Prostate gland (tissue), 2 donors: Measurements from ENCODE around the gene NBEA. TPM values are rescaled to one million over a fixed set of nuclear protein-coding genes. Genes with fewer than 3 reads are reported as not detected.

Experiments used
- DNase-seq: peaks from one replicate; pipeline ENCODE4 v3.0.0-alpha.2; 2019; ENCODE audit warnings: low spot score
- H3K27ac ChIP-seq, 2 donors: fragments of 200-600 bp; sonication (generic); 2 replicates each; pipeline ENCODE4 v1.5.1; 2017 to 2019
- H3K27me3 ChIP-seq: fragments of 200-600 bp; sonication (generic); replicated peaks from 2 replicates; pipeline ENCODE4 v1.5.1; 2019; ENCODE audit not compliant: insufficient read depth
- H3K36me3 ChIP-seq, 2 donors: fragments of 200-600 bp; sonication (generic); 1 replicate in 1 of 2; 2 replicates in 1 of 2; pipeline versions ENCODE4 v1.5.1 to v1.8.1; 2017 to 2019
- H3K4me1 ChIP-seq: fragments of 200-600 bp; sonication (generic); replicated peaks from 2 replicates; pipeline ENCODE4 v1.5.1; 2019
- H3K4me3 ChIP-seq, 2 donors: fragments of 200-600 bp; sonication (generic); 2 replicates each; pipeline ENCODE4 v1.5.1; 2017 to 2019
- H3K9me3 ChIP-seq: fragments of 200-600 bp; sonication (generic); 2 replicates; pipeline ENCODE4 v1.5.1; 2017
- CTCF ChIP-seq, 4 experiments: fragments of 200-600 bp in 2 of 4; fragments of 450-650 bp in 2 of 4; sonication (generic) in 2 of 4; IDR thresholded peaks; 1 replicate in 3 of 4; 2 replicates in 1 of 4; pipeline ENCODE4 v1.5.1; 2016 to 2019; ENCODE audit warnings: antibody characterized with exemption in 4 of 4, mild to moderate bottlenecking in 2 of 4, moderate library complexity in 2 of 4
- POLR2A ChIP-seq: fragments of 450-650 bp; IDR thresholded peaks from one replicate; pipeline ENCODE4 v1.6.1; 2016; ENCODE audit warnings: antibody characterized with exemption, mild to moderate bottlenecking
- POLR2AphosphoS5 ChIP-seq: sonication (generic); formaldehyde crosslinking; IDR thresholded peaks from one replicate; pipeline ENCODE4 v1.6.1; 2017; ENCODE audit warnings: antibody characterized with exemption
- WGBS: methylation state at CpG from one replicate; pipeline ENCODE4 v1.1.5; 2018; 5-methylcytosine and 5-hydroxymethylcytosine counted together
- intact Hi-C: fragments of 100-400 bp; cut with DNase I; formaldehyde crosslinking; loops from one replicate; pipeline ENCODE4 v1.14.2; 2022
- total RNA-seq, 2 donors: library from RNA; depleted of rRNA; stranded (reverse); fragments of >200 nt; gene quantifications; one replicate each; pipeline ENCODE4 v1.1.0, GENCODE V29; 2016

The NBEA gene
- total RNA-seq, 2 donors from 2014 or later = 13.6 to 16.9 TPM

- H3K4me3 ChIP-seq = peak overlapping the region; percentile 24 to 26
- 9% methylated on average over 60 of the region's 68 CpGs for WGBS
- intact Hi-C loops = no loop called here
- no peak for TF ChIP-seq CTCF (IDR thresholded peaks at IDR 0.05)
- no peak for TF ChIP-seq POLR2A
- no peak for TF ChIP-seq POLR2AphosphoS5
- no peak for DNase-seq
- H3K9me3 ChIP-seq = no peaks in the 10 kb centered on the region
- peaks cover 13% of the 10 kb centered on the region for H3K27me3 ChIP-seq
- no peaks in the 10 kb centered on the region for H3K4me1 ChIP-seq
- no peaks in the 10 kb centered on the region for H3K36me3 ChIP-seq
- H3K27ac ChIP-seq = peak overlapping the region; percentile 65 to 73
Observed at GRCh38 chr13:35470671-35471661, 528.9 kb downstream of the NBEA start.

GRCh38 chr13:35471706-35472322 lies 529.7 kb downstream of the NBEA start:
- H3K4me3 ChIP-seq = no peak overlapping the region
- no peaks in the 10 kb centered on the region for H3K36me3 ChIP-seq
- TF ChIP-seq POLR2A (no peak), CTCF (IDR thresholded peaks at IDR 0.05) (no peak), POLR2AphosphoS5 (no peak)
- H3K4me1 ChIP-seq = no peaks in the 10 kb centered on the region
- H3K9me3 ChIP-seq = no peaks in the 10 kb centered on the region
- intact Hi-C loops = no loop called here
- no peak overlapping the region for H3K27ac ChIP-seq
- WGBS = 44% methylated on average over 28 of the region's 28 CpGs
- H3K27me3 ChIP-seq = peaks cover 13% of the 10 kb centered on the region
- DNase-seq = no peak

GRCh38 chr13:35472323-35472881 lies 530.3 kb downstream of the NBEA start:
- TF ChIP-seq POLR2AphosphoS5 = no peak
- no peak for TF ChIP-seq POLR2A
- TF ChIP-seq CTCF (IDR thresholded peaks at IDR 0.05) = no peak

GRCh38 chr13:35473206-35473775 lies 531.2 kb downstream of the NBEA start:
- no peaks in the 10 kb centered on the region for H3K36me3 ChIP-seq
- peaks cover 13% of the 10 kb centered on the region for H3K27me3 ChIP-seq
- DNase-seq = no peak
- no peak overlapping the region for H3K4me3 ChIP-seq
- no peak overlapping the region for H3K27ac ChIP-seq
- intact Hi-C loops = no loop called here
- no peaks in the 10 kb centered on the region for H3K4me1 ChIP-seq
- TF ChIP-seq POLR2A (no peak), POLR2AphosphoS5 (no peak), CTCF (IDR thresholded peaks at IDR 0.05) (no peak)
- no peaks in the 10 kb centered on the region for H3K9me3 ChIP-seq

More at GRCh38 chr13:35472323-35472881, 530.3 kb downstream of the NBEA start:
- Histone ChIP-seq H3K27me3 (peaks cover 13% of the 10 kb centered on the region), H3K36me3 (no peaks in the 10 kb centered on the region), H3K4me3 (no peak overlapping the region), H3K9me3 (no peaks in the 10 kb centered on the region), H3K27ac (no peak overlapping the region), H3K4me1 (no peaks in the 10 kb centered on the region)
- intact Hi-C loops = no loop called here
- WGBS = 65% methylated on average over 7 of the region's 7 CpGs
- no peak for DNase-seq
